Measurements from ENCODE around the gene PLSCR2.
"Not testable (repeated sequence)": the region's sequence is repeated elsewhere in the genome, so short reads cannot be mapped to it uniquely, and the experiment has no call there.

The PLSCR2 gene

GRCh38 chr3:146414010-146414409, 55.4 kb downstream of the PLSCR2 start:
- DNase-seq: no peak

DNA sequence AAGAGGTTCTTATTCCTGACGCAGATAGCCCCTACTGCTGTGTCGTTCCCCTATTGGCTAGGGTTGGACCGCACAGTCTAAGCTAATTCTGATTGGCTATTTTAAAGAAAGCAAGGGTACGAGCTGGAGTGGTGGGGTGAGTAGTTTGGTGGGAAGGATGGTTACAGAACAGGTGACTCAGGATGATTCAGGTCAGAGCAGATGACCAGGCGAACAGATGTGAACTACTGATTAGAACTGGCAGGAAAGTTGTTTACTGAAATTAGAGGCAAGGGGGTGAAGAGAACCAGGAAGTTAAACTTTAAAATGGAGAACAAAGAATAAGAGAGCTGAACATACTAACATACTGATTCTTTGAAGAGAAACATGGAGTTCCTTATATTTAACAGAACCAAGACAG, 56.6 kb downstream of the PLSCR2 start:
- not testable (repeated sequence) for DNase-seq

DNA sequence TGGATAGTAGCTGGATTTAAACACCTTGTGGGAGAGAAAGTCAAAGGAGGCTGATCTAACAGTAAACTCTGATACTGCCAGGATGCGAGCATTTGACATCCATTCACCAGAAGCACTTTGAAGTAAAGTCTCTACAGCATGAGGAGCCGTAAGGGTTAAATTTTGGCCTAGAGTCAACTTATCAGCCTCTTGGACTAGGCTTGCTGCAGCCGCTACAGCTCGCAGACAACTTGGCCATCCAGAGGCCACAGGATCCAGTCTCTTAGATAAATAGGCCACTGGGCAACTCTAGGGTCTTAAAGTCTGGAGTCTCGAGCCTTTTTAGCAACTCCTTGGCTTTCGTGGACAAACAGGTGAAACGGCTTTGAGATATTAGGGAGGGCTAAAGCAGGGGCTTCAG, 61.4 kb downstream of the PLSCR2 start:
- DNase-seq: no peak

GRCh38 chr3:146404436-146404835, 64.9 kb downstream of the PLSCR2 start:
- DNase-seq: no peak

GRCh38 chr3:146403792-146404191, 65.6 kb downstream of the PLSCR2 start:
- no peak for DNase-seq

DNA sequence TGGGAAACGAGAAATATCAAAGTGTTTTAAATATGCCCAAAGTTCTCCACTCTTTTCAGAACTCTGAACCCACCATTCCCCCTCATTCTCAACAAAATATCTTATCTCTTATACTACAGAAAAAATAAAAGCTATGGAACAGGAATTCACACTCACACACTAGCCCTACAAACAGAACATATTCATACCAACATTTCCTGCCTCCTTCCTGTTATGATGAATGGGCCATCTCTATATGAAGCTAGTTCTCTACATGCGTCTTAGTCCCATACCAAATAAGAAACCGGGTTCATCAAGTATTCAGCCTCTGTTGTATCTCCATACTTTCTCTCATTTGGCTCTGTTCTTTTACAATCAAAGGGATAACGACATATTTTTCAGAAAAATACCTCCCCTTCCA, 72.6 kb downstream of the PLSCR2 start:
- no peak for DNase-seq

- no peak for DNase-seq
Observed at GRCh38 chr3:146395164-146395563, 74.2 kb downstream of the PLSCR2 start.

DNA sequence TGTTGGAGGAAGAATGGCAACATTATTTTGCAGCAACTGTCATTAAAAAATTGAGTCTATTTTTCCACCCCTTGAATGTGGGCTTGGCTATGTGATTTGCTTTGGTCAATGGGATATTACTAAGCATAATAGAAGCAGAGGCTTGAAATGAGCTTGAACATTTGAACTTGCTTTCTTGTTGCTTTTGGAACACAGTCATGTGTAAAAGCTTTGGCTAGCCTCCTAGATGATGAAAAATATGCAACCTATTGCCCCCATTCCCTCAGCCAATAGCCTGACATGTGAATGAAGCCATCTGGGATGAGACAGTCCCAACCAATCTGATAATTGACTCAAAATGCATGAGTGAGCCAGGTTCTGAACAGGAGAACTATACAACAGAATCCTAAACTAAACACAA, 78.4 kb downstream of the PLSCR2 start:
- no peak for DNase-seq

DNA sequence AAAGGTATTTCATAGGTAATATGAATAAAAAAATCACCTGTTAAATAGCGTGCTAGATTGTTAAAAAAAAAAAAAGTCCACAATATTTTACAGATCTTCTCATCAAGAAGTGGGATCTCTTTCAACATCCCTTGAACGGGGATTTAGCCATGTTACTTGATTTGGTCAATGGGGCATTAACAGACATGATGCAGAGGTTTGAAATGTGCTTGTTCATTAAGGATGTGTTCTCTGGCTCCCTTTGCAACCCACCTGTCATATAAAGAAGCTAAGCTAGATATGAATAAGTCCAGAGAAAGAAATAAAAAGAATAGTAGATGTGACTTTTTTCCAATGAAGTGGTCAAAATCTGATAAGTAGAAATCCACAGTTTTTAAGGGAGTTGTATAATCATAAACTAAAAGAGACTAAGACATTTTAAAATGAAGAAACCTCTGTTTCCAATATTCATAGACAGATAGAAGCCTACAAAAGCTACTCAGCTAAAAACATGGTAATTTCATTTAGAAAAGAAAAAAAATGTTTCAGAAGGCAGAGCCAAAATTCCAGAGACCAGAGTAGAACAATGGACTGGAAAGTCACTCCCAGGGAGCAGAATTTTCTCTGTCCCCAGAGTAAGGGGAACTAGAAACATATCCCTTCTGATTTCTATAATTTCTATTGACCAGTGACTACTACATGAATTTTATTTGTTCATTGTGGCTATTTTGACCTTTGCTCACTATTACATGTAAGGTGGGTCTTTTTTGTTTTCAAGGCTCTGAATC, 79.2 kb downstream of the PLSCR2 start:
- no peak for DNase-seq

DNA sequence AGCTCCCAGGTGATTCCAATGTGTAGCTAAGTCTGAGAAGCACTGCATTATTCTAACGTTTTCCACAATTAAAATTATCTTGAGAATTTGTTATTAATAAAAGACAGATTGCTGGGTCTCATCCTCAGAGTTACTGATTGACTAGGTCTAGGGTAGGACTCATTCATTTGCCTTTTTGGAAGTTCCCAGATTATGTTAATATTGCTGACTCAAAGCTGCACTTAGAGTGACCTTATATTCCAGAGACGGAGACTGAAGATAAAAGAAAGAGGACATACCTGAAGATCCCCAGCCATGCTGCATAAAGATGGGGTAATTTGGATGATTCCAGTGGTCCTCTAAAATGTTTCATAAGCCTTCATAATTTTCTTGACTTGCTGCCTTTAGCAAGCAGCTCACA, 81.8 kb downstream of the PLSCR2 start:
- no peak for DNase-seq

DNA sequence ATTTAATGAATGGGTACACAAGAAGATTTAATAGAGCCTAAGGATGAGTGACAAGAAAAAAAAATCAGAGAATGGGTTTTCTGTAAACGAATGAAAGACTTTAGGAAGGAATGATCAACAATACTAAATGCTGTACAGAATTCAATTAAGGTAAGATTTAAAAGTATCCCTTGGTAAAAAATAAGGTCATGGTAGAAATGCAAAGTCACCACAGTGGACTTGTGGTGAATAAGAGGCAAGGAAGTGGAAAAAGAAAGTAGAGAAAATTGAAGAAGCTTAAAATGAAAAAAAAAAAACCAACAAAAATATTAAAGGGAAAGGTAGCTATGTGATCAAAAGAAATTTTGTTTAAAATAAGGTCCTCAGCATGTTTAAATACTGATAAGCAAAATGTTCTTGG, 82.4 kb downstream of the PLSCR2 start:
- no peak for DNase-seq

GRCh38 chr3:146384786-146385185, 84.6 kb downstream of the PLSCR2 start:
- no peak for DNase-seq

Measured in NCI-H2081 (cell line).